ENCODE measurements around the gene ATF7IP.

- no peak for TF ChIP-seq POLR2A (IDR thresholded peaks at IDR 0.05; ENCODE audit: low read depth, low read length)
- TF ChIP-seq POLR2AphosphoS5 (IDR thresholded peaks at IDR 0.05; ENCODE audit: low read depth, low read length), result no peak
- no peak for TF ChIP-seq POU2F2 (IDR thresholded peaks at IDR 0.05; ENCODE audit: low read depth, low read length)
- TF ChIP-seq TAF1 (IDR thresholded peaks at IDR 0.05; ENCODE audit: low read depth, low read length), result no peak
These were observed 30.6 kb downstream of the ATF7IP start for GRCh38 chr12:14396071-14396470.

Measured in GM12891 (cell line).